K562 (cell line): ENCODE data around the gene BMP8B. TPM values are rescaled to one million over a fixed set of nuclear protein-coding genes. Genes with fewer than 3 reads are reported as not detected.

Source experiments
- CBFA2T2 ChIP-seq: fragments of 450-650 bp; conservative IDR thresholded peaks from 2 replicates; pipeline ENCODE4 v1.6.1; 2017; ENCODE audit warnings: mild to moderate bottlenecking
- CBX1 ChIP-seq: sonication (generic); IDR thresholded peaks from 2 replicates; pipeline ENCODE4 v1.6.1; 2016; ENCODE audit warnings: antibody characterized with exemption, low read depth, mild to moderate bottlenecking
- CHD7 ChIP-seq: fragments of 200-600 bp; sonication (generic); IDR thresholded peaks from one replicate; pipeline ENCODE4 v1.6.1; 2012; ENCODE audit warnings: mild to moderate bottlenecking, low read depth, low read length, inconsistent platforms
- CTBP1 ChIP-seq: fragments of 450-650 bp; IDR thresholded peaks from 2 replicates; pipeline ENCODE4 v1.6.1; 2016; ENCODE audit warnings: borderline replicate concordance
- FUS ChIP-seq: fragments of 200-400 bp; formaldehyde crosslinking; optimal IDR thresholded peaks from 2 replicates; pipeline ENCODE3; 2017; ENCODE audit warnings: low read depth, low read length
- HCFC1 ChIP-seq: IDR thresholded peaks from 2 replicates; pipeline ENCODE4 v1.6.1; 2012; ENCODE audit warnings: low read depth, low read length, improper control_type of control experiment
- ILF3 ChIP-seq: fragments of 450-650 bp; IDR thresholded peaks from 2 replicates; pipeline ENCODE4 v1.6.1; 2018; ENCODE audit warnings: antibody characterized with exemption, mild to moderate bottlenecking, moderate library complexity, borderline replicate concordance
- JUND ChIP-seq, 2 experiments: IDR thresholded peaks; 2 replicates in 1 of 2; 3 replicates in 1 of 2; pipeline ENCODE4 v1.6.1; 2011; ENCODE audit warnings: borderline replicate concordance in 2 of 2, low read depth in 2 of 2, low read length in 2 of 2, improper control_type of control experiment in 1 of 2, missing biosample characterization in 1 of 2, missing genetic modification characterization in 1 of 2, missing genetic modification reagents in 1 of 2
- MAFF ChIP-seq: IDR thresholded peaks from 2 replicates; pipeline ENCODE4 v1.6.1; 2012; ENCODE audit warnings: low read length, improper control_type of control experiment
- MCM3 ChIP-seq: fragments of 450-650 bp; IDR thresholded peaks from 2 replicates; pipeline ENCODE4 v1.6.1; 2016
- SMAD3 ChIP-seq: fragments of 450-650 bp; formaldehyde crosslinking; conservative IDR thresholded peaks from 2 replicates; pipeline ENCODE4 v1.4.0; 2020; ENCODE audit warnings: mild to moderate bottlenecking
- STAG1 ChIP-seq: sonication (generic); formaldehyde crosslinking; IDR thresholded peaks from 2 replicates; pipeline ENCODE4 v1.5.0; 2020; ENCODE audit warnings: missing genetic modification reagents, borderline replicate concordance
- ZKSCAN8 ChIP-seq: fragments of 200-800 bp; sonication (Bioruptor generic); IDR thresholded peaks from 2 replicates; pipeline ENCODE4 v1.6.1; 2016; ENCODE audit warnings: missing genetic modification characterization, missing compliant biosample characterization
- ZNF121 ChIP-seq: sonication (generic); formaldehyde crosslinking; conservative IDR thresholded peaks from 2 replicates; pipeline ENCODE4 v1.8.0; 2022; ENCODE audit warnings: missing genetic modification reagents
- ZNF511 ChIP-seq: sonication (generic); formaldehyde crosslinking; IDR thresholded peaks from 2 replicates; pipeline ENCODE4 v1.8.0; 2022; ENCODE audit warnings: mild to moderate bottlenecking, missing genetic modification reagents
- ZZZ3 ChIP-seq: fragments of 450-650 bp; IDR thresholded peaks from 2 replicates; pipeline ENCODE4 v1.6.1; 2016; ENCODE audit warnings: antibody characterized with exemption, mild to moderate bottlenecking, moderate library complexity
- polyA plus RNA-seq, 8 experiments: library from polyadenylated mRNA; depleted of rRNA in 4 of 8; stranded (reverse) in 5 of 8; unstranded in 3 of 8; fragments of >200 nt; fragmentation: Nextera tagmentation in 2 of 8; fragmentation: Illumina TruSeq in 1 of 8; extraction: Ambion mirVana in 2 of 8; extraction: Trizol in 1 of 8; gene quantifications; 2 replicates each; pipeline versions ENCODE4 v1.2.1 to v1.2.3, GENCODE V29; 2011 to 2014; ENCODE audit warnings: inconsistent platforms in 1 of 8, missing spikeins in 1 of 8
- total RNA-seq, 7 experiments: library from RNA; depleted of rRNA in 6 of 7; stranded (reverse); fragments of >200 nt in 6 of 7; fragmentation: Illumina TruSeq in 2 of 7; extraction: Trizol in 2 of 7; gene quantifications; 2 replicates each; pipeline versions ENCODE4 v1.2.1 to v1.2.3, GENCODE V29; 2011 to 2021; ENCODE audit warnings: low replicate concordance in 1 of 7

The BMP8B gene
- total and polyA plus RNA-seq, 9 of the 15 experiments (the other 6 are each of a cell fraction or from before 2014, with no cell fraction given) = 0.03 to 0.33 (median 0.14) TPM

- TF ChIP-seq CBX1 = no peak
- TF ChIP-seq HCFC1 = peak; percentile 34; the same call in 1 of the 2 replicates
- TF ChIP-seq CHD7 = no peak
- TF ChIP-seq JUND (IDR thresholded peaks at IDR 0.05; ENCODE audit: borderline replicate concordance, low read depth, low read length) = no peak
- TF ChIP-seq JUND (tag; IDR thresholded peaks at IDR 0.05; ENCODE audit: borderline replicate concordance, low read depth, low read length) = peak; percentile 22; the same call in 1 of the 3 replicates
- TF ChIP-seq FUS = no peak
- no peak for TF ChIP-seq MCM3
- no peak for TF ChIP-seq CBFA2T2
- TF ChIP-seq ILF3 = no peak
- TF ChIP-seq ZNF511 (CRISPR knock-in tag) = no peak
- TF ChIP-seq SMAD3 (CRISPR knock-in tag) = 0 out of 2 replicates have a peak, but pooled peaks have one; percentile 24
- peak; percentile 60; the same call in 1 of the 2 replicates for TF ChIP-seq STAG1 (CRISPR knock-in tag)
- no peak for TF ChIP-seq ZZZ3
- TF ChIP-seq ZNF121 (CRISPR knock-in tag) = no peak
- TF ChIP-seq MAFF = no peak
- no peak for TF ChIP-seq ZKSCAN8 (CRISPR knock-in tag)
- 0 out of 2 replicates have a peak, but pooled peaks have one; percentile 16 for TF ChIP-seq CTBP1
Measured at GRCh38 chr1:39799770-39800470, 11.3 kb upstream of the BMP8B start (continued).
